GM18867 (cell line): ENCODE measurements around the gene RSRC1.
"Not testable (repeated sequence)": the region's sequence is repeated elsewhere in the genome, so short reads cannot be mapped to it uniquely, and the experiment has no call there.

Experiments used
- ATAC-seq: cut with Tn5 transposase; IDR thresholded peaks from one replicate; pipeline ENCODE4 v1.9.1; 2021; ENCODE audit warnings: mild to moderate bottlenecking, moderate library complexity; ENCODE audit not compliant: unreplicated experiment

RSRC1 gene, protein sequence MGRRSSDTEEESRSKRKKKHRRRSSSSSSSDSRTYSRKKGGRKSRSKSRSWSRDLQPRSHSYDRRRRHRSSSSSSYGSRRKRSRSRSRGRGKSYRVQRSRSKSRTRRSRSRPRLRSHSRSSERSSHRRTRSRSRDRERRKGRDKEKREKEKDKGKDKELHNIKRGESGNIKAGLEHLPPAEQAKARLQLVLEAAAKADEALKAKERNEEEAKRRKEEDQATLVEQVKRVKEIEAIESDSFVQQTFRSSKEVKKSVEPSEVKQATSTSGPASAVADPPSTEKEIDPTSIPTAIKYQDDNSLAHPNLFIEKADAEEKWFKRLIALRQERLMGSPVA

DNA sequence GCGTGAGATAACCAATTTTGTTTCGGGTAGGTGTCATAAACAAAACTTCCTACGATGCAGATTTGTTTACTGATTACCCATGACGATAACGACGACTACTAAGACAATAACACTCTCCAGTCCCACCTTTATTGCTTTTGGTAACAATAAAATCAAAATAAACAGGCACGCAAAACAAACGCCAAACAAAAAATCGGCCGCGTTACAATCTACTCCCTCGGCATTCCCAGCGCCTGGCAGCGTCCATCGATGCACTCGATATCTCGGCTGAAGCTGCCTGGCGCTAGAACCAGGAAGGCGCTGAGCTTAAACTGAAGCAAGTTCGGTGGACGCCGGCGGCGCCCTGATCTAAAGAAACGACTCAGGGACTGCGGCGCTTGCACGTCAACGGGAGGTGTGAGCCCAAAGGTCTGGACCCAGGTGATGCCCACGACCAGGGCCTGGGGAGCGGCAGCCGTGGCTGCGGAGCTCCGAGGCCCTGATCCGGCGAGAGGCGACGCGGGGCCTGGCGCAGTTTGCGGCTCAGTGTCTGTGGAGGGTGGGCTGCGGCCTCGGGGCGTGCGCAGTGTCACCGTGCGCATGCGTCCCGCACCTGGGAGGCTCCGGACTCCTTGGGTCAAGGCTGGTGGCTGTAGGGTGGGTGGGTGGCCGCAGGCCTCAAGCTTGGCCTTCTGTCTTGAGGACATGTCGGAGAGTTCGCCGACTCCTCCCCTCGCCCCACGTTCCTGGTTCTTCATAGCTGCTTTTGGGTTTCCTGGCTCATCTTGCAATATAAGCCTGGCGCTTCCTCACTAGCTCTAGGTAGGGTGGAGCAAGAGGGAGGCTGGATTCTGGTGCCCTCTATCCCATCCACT is at the start of gene RSRC1:
TSS of gene RSRC1 (plus strand) at position 286 of the 854 bp plus-strand sequence. CDS start 12,016 bp downstream, outside the sequence.
- peak; percentile 82 for ATAC-seq

DNA sequence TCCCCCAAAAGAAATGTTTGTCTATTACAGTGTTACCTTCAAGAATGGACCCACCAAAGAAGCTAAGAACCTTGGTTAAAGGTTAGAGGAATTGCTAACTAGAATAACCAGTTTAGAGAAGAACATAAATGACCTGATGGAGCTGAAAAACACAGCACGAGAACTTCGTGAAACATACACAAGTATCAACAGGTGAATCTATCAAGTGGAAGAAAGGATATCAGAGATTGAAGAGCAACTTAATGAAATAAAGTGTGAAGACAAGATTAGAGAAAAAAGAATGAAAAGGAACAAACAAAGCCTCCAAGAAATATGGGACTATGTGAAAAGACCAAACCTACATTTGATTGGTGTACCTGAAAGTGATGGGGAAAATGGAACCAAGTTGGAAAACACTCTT is 44.3 kb upstream of the RSRC1 start:
- not testable (repeated sequence) for ATAC-seq

DNA sequence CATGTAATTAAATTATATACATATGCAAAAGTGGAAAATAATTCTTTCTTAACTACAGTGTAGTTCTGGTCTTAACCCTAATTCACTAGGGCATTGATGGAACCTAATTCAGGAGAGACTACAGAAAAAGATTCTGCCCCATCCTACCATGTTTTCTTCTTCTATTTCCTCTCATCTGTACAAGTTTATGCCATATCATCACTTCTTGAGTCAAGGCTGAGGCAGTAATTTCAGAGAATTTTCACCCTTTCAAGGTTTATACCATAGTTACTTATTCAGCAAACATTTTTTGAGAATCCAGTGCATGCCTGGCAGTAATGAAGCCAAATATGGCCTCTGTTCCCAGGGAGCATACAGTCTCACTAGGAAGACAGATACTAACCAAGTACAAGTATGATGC is 37.1 kb upstream of the RSRC1 start:
- ATAC-seq: no peak

DNA sequence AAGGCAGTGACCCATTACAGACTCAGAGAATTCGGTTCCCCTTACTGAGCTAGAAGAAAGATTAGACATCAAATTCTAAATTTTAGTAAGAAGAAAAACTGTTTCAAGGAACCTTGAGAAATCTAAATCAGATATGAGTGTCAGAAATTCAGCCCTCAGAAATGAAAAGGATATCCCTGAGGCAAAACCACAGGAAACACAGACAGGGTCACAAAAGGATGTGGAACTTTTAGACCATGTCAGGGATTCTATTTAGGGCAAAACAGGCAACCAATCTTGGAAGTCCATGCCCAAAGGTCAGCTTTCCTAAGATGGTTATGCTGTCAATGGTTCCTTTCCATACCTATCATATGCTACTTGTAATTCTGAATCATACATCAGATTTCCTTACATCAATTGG is 35.3 kb upstream of the RSRC1 start:
- ATAC-seq: no peak

DNA sequence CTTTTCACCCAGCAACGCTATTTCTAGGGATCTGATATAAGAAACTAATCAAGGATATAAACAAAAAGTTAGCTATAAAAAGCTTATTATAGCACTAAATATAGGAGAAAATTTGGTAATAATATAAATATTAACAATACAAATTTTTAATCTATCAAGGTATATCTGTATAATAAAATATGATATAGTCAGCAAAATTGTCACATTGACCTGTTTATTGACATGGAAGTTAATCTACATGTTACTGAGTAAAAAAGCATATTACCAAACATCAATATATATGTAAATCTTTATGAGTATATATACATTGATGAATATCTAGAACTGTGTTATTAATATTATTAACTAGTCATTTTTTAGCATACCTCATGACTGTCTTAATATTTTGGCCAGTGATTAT is 30.3 kb upstream of the RSRC1 start:
- no peak for ATAC-seq

DNA sequence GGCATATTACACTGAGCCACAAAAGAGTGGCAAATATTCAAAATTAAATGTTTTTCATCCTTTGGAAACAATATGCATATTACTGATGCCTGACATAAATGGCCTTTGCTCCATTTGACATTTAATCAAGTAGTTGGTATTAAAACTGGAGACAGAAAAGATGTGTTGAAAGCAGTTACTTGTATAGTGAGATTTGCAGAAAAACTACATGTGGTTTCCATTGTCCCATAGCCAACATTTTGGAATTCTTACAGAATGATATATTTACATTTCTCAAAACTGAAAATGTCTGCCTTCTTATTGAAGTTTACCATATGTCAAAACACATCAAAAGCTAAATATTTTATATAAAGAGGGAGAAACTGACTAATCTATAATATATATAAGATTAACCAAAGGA is 25.2 kb upstream of the RSRC1 start:
- ATAC-seq: no peak

DNA sequence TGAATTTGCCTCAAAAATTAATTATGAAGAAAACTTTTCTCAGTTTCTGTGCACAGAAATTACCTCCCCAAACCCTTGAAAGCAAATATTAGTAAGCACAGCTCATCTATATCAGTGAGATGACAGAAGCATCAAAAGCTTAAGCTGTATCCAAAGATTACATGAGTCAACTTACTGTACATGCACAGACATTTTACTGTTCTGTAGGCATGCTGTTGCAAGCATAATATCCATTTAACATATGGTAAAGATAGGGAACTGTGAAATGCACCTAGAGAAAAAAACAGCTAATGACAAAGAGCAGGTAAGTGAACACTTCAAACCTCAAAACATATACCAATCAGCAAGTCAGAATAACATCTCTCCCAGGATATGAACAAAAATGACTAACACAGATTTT is 24.5 kb upstream of the RSRC1 start:
- no peak for ATAC-seq

DNA sequence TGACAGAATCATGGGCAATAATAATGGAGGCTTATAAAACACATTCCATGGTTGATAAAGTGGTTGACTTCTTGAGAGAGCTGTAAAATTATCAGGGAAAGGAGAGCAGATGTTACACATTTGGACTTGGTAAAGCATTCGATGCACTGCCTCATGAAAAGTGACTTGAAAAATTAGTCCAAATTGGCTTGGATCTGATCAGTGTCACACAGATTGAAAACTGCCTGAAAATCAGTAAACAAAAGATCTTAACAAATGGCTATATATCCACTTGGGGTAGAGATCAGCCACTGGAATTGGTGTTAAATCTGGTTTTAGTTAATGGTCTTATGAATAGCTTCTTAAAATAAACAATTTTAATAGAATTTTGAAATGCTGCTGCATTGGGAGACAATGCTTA is 24.0 kb upstream of the RSRC1 start:
- ATAC-seq: no peak

DNA sequence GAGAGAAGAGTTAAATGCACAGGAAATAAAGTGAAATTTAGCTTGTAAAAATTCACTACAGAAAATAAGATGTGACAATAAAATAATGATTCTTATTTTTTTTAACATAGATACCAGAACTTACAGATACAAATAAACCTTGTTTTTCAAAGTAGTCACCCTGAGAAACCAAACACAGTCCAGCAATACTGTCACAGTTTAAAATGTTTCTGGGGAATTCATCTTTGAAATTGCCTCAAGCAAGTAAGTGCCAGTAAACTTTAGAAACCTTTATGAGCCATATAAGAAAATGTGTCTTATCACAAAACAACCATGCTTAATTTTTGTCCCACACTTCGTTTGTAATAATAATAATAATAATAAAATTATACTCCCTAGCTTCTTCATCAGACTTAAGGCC is 23.5 kb upstream of the RSRC1 start:
- ATAC-seq: no peak

DNA sequence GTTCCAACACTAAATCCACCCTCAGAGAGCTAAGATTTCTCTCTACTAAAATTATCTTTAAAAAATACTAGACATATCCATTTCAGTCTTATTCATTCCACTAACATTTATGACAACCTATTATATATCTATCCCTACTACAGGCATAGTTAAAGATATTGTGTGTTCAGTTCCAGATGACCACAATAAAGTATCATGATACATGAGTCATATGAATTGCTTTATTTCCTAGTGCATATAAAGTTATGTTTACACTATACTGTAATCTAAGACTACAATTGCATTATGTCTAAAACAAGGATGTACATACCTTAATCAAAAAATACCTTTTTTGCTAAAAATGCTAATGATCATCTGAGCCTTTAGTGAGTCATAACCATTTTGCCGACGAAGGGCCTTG is 23.1 kb upstream of the RSRC1 start:
- no peak for ATAC-seq

DNA sequence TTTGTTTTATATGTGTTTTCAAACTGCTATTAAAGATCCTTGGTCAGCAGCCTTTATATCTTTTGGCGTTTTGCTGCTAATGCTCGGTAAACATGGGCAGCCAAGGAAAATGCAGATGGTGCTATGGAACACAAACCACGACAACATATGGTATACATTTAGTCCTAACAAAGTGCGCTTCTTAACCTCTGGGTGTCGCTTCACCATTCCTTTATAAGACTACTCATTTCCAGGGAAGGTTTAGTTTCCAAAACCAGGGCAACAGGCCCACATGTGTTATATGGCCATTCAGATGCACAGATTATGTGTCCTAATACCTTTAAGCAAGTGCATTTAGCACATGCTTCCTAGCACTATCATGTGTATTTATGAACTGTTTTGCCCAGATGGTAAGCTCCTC is 18.4 kb upstream of the RSRC1 start:
- no peak for ATAC-seq

DNA sequence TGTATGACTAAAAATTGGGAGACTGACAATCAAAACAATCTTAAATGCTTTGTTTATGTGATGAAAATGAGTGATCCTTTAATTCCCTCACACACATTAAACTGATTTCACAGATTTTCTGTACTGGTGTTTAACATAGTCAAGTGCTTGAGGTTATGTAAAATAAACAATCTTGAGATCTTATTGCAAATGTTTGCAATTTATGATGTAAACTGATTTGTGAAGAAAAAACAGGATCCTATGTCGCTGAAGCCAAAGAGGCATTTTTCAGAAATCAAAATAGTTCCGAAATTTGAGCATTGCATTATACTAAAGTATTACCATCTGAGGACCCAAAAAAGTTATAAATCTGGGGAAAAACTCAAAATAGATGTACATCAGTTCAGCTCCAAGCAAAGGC is 16.4 kb upstream of the RSRC1 start:
- ATAC-seq: no peak

DNA sequence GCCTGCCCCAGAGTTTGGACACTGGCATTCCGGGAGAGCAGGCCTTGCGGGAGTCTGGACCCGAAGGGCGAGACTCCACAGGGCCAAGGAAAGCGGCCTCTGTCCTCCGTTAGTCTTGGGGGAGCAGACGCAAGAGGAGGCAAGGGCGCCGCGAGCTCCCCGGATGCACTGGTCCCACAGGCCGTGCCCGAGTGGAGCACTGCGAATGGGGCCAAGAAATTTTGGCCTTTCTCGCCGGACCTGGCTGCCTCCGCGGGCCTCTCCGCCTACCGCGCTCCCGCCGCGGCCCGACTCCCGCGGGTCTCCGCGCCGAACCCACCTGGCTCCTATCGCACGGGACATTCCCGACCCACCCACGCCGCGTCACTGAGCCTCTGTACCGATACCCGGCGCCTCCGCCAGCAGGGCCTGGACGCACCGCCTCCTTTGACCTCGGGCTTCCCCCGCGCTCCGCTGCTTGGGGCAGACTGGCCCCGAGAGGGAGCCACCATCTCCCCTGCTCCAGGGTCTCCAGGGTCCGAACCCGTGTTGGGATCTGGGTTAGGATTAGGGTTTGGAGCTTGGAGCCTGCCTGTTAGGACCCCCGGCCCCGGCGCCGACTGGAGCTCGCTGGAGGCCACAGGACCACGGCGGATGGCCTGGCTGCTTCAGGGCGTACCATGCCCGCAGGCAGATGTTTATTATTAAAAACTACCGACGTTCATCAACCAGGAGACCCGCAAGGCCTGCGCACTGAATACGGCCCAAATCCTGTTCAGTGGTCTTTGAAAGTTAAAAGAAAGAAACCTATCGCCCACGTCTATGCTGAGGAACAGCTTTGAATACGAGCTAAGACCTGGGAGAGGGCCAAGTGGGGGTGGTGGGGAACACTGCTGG is 15.4 kb upstream of the RSRC1 start:
- peak; percentile 30 for ATAC-seq

DNA sequence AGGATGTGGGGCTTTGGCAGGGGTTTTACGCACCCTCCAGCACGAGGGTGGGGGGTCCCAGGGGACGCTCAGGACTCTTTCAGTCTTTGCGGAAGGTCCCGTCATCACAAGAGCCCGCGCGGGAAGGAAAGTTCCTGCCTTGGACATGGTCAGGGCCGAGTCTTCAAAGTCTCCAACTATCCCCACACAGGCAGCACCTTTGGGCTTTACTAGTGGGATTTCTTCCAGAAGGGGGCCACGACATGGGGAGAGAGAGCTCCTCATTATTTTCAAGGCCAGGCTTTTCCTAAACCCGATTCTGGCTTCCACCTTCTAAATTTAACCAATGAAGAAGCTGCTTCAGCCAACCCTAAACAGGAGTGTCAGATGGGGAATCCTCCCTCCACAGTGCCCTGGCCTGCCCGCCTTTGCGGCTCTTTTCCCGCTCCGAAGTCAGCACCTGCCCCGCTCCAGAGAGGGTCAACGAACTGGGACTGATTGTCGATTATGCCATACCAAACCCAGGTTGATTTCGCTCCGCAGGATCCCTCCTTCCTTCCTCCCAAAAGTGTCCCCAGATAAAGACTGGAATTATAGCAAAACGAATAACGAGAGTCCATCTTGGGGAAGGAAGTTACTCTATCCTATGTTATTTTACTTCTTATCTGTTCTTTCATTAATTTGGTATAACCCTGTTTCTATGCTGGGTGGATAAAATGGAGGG is 14.6 kb upstream of the RSRC1 start:
- ATAC-seq: no peak

DNA sequence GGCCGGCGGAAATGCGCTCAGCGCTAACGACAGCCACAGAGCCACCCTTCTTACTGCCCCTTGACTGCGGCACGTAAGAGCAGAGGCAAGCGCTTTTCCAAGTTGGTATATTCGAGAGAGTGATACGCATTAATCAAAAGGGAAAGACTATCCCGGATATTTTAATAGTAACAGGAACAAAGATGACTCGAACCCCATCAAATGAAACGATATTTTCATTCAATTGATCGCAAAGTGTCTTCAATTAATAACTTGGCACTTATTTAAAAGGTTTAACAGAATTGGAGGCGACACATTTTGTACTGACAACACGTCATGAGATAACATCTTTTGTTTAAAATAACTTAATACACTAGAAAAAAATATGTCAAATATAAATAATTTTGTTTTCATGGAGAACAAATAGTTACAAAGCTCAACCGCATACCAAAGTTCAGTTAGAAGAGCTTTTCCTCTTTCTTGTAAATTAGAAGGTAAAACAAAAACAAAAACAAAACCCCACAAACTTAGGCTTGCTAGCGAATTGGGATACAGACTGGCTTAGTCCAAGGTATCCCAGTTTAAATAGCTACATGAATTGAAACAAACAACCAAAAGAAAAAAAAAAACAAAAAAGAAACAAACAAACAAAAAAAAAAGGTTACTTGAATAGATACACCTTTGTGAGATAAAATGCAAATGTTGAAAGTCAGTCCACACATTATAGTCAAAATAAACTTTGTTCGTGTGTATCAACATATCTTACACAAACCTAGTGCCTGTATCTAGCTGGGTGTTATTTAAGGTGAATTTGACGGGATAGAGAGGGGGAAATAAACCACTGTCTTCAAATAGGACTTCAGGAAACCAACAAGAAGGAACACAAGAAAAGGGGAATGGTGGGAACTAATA is 13.8 kb upstream of the RSRC1 start:
- ATAC-seq: no peak

DNA sequence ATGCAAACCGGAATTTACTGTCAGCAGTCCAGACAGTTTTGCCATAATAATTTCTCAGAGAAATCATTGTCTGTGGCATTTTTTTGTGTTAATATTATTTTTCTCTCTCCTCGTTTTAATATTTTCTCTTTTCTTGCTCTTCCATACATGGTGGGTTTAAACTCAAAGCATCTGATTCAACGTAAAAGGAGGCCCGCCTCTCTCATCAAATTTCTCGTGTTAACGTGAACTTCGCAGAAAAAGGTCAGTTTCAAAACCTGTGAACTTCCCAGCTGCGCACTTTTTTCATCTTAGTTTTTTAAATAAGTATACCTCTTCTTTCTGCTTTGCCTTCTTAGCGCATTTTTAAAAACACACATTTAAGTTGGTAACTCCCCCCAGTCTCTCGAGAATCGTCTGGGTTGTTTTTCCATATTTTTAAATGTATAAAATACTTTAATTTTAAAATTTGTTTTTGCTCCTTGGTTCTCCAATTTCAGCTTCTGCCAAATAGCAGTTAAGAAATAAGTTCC is 12.8 kb upstream of the RSRC1 start:
- no peak for ATAC-seq

DNA sequence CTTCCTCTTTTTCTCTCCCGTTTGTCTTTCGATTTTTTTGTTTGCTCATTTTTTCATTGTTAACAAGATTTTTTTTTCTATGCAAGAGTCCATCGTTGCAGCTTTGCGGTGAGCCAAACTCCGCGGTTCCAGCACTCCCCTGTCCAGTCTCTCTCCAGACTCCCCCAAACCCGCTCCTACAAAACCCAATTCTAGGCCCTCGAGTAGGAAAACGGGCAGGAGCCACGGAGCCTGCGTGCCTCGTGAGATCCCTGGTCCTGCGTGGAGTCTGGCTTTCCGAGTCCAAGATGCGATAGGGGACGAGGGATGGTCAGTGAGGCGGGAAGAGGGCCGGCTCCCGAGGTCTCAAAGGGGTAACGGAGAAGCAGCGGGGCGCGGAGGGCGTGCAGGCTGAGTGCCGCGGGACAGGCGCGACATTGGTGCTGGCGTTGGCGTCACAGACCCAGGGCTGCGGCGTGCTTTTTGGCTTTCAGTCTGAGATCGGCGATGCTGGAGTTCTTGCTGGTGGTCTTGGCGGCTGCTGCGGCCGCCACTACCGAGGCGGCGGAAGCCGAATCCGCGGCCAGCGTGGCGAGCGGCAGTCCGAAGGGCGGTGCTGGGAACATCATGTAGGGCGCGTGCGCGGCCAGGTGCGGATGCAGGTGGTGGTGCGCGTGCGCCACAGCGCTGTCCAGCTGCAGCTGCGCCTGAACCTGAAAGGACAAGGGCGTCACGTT is 12.1 kb upstream of the RSRC1 start:
- peak; percentile 96 for ATAC-seq

DNA sequence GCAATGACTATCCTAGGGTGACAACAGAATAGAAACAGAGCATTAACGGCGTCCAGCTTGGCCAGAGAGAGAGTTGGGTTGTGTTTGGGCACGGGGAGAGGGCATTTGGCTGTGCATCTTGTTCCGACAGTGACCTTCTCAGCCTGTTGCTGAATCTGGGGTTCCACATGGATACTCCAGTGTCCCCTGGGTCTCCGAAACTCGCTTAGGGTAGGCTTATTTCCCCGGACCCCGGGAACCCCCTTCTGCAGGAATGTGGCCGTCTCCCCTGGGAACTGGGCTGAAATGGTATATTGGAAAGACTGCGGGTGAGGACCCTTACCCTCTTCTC is 11.6 kb upstream of the RSRC1 start:
- ATAC-seq: no peak

DNA sequence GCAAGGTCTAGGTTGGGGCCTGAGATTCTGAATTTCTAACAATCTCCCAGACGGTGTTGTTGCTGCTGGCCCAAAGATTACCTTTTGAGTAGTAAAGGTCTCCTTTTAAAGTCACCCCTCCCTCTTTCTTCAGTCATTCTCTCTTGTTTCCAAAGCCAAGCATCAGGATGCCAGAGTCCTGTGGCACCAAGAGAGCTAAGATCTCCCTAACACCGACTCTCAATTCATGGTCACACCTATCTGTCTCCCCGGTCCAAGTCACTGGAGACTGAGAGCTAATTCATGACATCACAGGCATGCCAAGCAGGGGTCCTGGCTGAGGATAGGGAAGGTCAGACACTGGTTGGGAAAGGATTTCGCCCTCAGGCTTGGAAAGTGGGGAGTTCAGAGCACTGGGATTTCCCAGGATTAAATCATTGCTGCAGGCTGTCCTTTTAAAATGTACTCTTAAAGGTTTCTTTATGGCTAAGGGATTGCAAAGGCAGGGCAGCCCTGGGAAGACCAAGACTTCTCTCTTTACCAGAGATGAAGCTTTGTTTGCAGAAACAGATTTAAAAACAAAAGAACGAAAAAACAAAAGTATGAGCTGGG is 11.0 kb upstream of the RSRC1 start:
- ATAC-seq: no peak
